ENCODE data around the gene MYBBP1A.

The MYBBP1A gene

DNA sequence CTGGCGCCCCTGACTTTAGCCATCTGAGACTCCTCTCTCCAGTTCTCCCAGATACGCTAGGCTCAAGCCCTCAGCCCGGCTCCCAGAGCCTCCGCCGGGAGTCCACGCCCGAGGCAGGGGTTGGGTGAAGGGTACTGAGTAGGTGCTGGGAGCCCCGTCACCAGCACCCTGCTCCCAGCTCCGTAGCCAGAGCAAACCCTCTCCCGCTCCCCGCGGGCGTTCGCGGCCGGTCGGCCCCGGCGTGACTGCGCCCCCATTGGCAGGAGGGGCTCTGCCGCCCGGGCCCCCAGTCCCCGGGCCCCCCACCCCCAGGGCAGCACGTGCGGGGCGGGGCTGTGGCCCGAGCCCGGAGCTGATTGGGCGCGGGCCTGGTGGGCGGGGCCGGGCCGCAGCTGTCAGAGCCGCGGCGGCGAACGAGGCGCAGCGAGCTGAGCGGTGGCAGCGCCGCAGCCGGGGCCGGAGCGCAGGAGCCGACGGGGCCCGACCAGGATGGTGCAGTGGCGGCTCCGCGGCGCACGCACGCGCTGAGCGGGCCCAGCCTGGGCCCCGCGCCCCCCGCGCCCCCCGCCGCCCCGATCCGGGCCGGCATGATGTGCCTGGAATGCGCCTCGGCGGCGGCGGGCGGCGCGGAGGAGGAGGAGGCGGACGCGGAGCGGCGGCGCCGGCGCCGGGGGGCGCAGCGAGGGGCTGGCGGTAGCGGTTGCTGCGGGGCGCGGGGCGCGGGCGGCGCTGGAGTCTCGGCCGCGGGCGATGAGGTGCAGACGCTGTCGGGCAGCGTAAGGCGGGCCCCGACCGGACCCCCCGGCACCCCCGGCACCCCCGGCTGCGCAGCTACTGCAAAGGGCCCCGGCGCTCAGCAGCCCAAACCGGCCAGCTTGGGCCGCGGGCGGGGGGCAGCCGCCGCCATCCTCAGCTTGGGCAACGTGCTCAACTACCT lies 56.5 kb downstream of the MYBBP1A start, which contains the start of gene SPNS2:
Gene SPNS2, plus strand, starts transcription at position 421 of the 937 bp plus-strand sequence. Its CDS starts 167 bp downstream, at position 588.
- no peak for DNase-seq

DNA sequence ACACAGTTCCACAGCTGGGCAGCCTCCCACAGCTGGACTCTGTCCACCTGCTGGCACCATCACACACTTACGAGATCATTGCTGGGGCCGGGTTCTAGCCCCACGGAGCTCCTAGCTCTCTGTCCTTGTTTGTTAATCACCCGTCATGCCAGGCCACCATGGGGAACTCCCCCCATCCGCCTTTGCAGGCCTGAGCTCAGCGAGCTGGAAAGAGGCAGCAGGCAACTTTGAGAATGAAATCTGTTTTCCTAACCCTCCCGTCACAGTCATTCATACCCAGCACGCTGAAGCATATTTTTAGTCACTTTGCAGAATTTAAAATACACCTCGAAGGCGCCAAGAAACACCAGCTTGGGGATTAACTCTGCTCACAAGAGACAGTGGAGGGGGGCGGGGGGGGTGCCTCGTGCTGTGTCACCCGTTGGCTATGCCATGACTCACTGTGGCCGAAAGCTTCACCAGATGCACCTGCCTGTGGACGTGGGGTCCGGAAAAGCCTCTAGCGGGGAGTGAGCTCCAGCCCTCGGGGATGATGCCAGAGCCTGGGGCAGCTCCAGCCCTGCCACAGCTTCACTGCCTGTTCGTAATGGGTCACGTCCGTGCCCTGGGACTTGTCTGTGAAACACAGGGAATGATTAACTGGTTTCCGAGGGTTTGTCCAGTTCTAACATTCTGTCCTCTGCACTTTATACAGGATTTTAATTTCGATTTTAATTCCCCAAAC lies 57.9 kb downstream of the MYBBP1A start:
- DNase-seq, result no peak

DNA sequence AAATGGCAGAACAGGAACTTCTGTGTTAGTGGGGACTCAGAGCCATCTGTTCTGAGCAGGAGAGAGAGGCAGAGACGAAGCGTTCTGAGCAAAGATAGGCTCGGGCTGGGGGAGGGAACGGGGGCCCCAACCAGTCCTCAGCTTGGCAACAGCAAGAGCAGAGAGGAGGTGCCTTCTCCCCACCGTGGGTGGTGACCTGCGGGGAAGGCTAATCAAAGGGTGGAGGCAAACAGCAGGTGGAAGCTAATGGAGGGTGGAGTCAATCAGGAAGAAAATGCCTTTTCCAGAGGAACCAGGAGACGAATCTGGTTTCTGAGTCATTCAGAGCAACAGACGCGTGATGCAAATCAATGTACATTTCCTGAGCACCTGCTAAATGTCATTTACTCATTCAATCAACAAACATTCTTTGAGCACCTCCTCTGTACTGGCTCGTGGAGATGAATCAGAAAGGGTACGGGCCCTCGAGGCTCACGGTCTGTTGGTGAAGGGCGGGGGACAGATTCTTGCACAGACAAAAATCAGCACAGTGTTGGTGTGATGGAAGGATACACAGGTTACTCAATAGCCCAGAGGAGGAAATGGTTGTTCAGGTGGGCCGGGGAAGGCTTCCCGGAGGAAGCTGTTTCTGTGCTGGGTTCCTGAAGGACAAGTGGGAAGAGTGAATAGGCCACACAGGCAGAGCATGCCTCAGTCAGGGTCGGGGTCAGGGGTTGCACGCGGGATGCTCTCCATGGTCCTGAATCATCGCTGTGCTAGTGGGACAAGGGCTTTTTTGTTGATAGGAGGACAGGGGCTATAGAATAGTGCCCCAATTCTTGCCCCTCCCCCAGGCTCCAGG lies 62.2 kb downstream of the MYBBP1A start:
- DNase-seq, result no peak

DNA sequence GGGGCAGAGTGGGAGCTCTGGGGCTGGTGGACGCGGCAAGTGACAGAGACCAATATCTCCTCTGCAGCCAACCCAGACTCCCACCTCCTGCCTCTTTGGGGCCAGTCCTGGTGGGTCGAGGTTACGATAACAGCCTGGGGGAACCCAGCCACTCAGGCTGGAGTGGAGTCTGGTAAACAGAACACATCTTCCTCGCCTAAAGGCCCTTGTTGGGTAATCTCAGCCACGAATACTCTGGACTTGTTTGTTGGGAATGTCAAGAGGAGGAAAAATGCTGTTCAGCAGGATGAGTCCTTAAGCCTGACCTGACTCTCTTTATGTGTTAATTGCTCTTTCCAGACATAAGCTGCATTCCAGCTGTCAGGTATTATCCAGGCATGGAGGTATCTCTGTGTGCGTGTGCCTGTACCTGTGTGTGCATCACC lies 64.5 kb downstream of the MYBBP1A start:
- no peak for DNase-seq

DNA sequence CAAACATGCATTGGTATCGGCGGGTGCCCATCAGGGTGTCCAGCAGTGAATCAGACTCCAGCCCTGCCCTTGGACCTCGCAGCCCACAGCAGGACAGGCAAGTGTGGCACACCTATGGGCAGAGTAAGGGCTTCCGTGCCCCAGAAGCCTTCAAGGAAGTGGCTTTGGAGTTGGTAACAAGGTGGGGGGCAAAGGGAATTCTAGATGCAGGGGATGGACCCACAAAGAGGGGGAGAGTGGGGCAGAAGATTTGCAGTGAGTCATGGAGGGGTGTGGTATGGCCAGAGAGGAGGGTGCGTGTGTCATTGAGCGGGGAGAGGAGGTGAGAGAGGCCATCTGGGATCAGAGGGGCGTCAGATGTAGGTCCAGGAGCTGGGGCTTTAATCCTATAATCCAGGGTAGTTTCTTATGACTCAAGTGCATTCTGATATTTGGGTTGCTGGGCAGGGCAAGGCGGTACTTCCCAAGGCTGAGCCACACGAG lies 65.0 kb downstream of the MYBBP1A start:
- DNase-seq, result no peak

DNA sequence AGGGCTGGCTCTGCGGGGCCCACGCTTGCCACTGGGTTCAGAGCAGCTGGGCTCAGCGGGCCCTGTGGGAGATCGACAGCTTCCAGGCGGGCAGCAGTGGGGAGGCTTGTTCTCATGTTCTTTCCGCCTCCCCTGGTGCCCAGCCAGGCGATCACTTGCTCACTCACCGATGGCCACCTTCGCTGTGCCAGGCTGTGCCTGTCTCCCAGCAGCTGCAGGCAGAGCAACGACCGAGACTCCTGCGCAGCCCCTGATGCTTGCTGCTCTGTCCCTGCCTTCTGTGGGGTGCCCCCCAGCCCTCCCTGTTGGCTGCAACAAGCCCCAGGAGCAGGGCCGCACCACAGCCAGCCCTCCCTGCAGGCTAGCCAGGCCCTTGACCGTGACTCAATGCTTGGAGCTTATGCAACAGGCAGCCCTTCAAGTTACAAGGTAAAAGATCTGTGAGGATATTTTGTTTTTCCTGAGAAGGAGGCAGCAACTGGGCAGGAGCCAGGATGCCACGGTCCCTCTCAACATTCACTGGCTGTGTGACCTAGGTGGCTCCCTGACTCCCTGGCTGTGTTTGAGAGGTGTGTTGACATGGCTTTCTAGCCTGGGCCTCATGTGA lies 66.1 kb downstream of the MYBBP1A start:
- DNase-seq, result no peak

Data from cortex of kidney (tissue), 1 donor.